GM19397 (cell line): Measurements from ENCODE around the gene LNX2.

Source experiments
- ATAC-seq: cut with Tn5 transposase; IDR thresholded peaks from one replicate; pipeline ENCODE4 v1.9.1; 2021; ENCODE audit warnings: mild to moderate bottlenecking, moderate library complexity; ENCODE audit not compliant: unreplicated experiment

LNX2 gene

GRCh38 chr13:27516103-27516502, 104.2 kb downstream of the LNX2 start:
- no peak for ATAC-seq

DNA sequence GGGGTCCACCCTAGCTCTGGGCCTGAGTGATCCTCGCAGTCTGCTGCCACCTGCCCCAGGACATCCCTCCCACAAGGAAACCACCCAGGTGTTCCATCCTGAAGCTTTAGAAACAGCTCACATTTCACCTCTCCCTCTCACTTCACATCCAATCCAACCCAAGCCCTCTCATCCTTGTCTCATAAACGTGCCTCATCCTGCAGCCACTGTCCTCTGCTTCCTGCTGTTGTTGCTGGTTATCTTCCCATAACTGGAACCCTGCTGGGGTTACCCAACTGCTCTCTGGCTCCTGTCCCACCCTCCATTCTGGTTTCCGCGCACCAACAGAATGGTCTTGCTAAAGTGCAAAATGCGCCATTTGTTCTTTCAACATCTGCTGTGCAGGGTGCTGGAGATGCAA, 110.2 kb downstream of the LNX2 start:
- no peak for ATAC-seq

DNA sequence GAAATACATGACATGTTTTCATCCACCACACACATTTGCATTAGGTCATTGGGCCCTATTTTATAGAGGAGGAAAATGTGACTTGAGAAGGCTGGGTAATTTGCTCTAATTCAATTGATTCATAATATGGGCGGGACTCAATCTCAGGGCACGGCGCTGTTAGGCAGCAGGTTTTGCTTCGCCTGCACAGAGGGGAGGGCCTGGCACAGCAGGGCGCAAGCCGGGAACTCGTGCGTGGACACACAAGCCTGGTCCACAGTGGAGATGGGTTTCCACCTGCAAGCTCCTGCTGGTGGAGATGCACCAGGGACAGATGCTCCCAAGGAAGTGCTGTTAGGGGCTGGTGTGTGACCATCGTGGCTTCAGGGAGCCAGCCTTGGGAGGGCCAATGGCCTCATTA, 111.5 kb downstream of the LNX2 start:
- ATAC-seq, result no peak

DNA sequence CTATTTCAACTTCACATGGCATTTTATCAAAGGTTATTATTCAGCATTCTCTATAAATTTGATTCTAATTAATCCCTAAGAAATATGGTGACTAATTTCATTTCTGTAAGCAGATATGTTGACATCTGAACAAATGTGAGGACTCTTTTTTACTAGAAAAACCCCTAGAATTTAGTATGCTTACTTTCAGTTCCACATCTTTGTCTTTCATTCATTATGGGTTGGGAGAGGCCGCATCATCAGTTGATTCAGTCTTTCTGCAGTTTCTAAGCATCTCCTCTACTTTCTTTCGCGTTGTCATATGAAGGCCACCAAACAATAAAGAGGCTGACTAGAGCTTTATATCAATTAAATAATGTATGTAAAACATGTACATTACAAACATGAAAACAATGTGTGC, 114.5 kb downstream of the LNX2 start:
- ATAC-seq, result no peak

DNA sequence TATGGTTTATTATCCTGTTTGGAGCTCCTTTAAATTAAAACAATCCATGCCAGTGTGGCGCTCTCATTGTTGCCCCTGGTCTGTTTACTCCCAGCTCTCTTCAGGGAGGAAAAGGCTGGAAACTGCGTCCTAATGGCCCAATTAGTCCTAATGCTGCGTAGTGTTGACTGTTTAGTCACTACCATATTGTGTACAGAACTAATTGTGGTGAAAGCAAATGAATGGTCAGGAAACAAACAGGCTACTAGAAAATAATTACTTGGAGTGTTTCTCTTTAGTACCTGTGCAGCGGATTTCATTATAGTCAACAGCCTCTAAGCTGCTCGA, 115.5 kb downstream of the LNX2 start:
- ATAC-seq, result no peak

DNA sequence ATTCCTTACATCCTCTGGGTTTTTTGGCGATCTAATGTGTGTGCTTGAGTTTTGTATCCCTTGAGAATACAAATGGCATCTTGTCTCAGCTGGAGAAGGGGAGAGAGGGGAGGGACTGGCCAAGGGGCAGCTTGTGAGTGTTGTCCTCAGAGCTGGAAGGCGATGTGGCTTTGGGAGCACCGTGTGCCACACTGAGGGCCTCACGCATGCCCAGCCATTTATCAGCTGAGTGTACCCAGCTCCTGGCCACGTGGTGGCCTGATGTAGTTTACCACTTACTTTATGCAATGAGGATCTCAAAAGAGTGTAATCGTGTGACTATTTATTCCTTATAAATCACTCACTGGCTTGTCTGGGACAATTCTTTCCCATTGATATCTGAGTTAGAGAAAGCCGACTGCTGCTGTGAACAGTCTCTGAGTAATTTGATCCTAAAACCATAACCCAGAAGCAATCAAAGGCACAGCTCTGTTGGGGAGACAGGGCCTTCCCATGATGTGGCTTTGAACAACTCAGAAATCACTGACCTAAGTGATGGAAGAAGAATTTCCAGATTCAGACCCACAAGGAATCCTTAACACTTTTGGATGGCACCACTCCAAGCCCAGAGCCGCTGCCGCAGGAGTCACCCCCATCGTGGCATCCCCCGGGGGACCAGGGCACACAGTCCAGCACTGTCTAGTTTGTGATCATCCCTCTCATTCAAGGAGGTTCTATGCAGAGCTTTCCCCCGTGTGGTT, 116.0 kb downstream of the LNX2 start:
- ATAC-seq, result no peak

GRCh38 chr13:27500806-27501534, 119.4 kb downstream of the LNX2 start:
- ATAC-seq, result no peak

- ATAC-seq, result no peak
Measured at GRCh38 chr13:27497563-27498230, 122.6 kb downstream of the LNX2 start.

DNA sequence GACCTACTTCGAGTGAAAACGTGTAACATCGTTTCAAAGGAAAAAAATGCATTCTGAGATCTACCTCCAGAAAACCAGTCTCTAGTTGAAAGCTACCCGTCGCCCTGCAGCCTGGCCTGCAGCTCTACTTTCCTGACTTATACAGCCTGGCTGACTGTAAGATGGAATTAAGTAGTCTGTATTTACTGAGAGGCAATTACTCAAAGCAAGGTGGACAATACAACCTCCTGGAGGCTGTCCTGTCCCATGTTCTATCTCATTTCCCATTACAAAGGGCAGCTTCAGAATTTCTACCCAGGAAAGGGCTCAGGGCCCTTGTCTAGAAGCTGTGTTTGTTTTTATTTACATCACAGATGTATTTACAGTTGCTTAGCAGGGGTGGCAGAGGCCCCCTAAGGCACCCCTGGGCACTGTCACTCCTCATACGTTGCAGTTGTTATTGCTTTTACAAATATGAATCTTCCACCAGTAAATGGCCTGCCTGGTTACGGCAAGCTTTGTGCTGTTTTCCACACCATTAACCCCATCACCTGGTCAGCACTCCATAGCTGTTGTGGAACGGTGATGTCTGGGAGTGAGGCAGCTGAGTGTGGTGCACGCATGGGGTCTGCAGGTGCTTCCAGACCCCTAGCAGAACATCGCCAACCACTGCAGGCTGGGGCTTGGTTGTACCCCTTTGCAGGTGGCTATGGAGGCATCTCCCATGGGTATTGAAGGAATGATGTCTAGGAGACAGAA, 123.6 kb downstream of the LNX2 start:
- no peak for ATAC-seq

DNA sequence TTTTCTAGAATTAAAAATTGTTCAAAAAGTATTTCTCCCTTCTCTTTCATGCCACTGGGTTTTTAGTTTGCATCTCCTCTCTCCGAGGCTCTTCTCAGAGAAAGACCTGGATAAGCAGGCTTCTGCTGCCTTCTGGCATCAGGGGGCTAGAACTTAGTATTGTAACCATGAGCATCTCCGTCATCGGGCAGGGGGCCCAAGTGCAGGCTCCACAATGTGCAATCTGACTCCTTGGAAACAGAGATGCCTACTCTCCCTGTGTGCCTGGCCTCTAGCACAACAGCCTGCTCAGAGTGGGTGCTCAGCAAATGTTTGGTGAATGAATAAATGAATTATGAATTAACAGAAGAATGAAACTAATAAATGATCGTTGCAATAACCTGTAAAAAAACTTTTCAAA, 124.3 kb downstream of the LNX2 start:
- no peak for ATAC-seq
